OCI-LY3 (cell line): ENCODE data around the gene WDR31.

Source experiments
- EZH2phosphoT487 ChIP-seq: fragments of 200-600 bp; shearing (Covaris generic); IDR thresholded peaks from 2 replicates; pipeline ENCODE4 v1.6.1; 2018; ENCODE audit warnings: antibody characterized with exemption, mixed run types, low read depth
- TF ChIP-seq, protein P1 (sequence below): fragments of 200-600, 300-600 bp; sonication (generic); IDR thresholded peaks from 2 replicates; pipeline ENCODE4 v1.5.1; 2014; ENCODE audit warnings: antibody characterized with exemption, low read length, low read depth

DNA sequence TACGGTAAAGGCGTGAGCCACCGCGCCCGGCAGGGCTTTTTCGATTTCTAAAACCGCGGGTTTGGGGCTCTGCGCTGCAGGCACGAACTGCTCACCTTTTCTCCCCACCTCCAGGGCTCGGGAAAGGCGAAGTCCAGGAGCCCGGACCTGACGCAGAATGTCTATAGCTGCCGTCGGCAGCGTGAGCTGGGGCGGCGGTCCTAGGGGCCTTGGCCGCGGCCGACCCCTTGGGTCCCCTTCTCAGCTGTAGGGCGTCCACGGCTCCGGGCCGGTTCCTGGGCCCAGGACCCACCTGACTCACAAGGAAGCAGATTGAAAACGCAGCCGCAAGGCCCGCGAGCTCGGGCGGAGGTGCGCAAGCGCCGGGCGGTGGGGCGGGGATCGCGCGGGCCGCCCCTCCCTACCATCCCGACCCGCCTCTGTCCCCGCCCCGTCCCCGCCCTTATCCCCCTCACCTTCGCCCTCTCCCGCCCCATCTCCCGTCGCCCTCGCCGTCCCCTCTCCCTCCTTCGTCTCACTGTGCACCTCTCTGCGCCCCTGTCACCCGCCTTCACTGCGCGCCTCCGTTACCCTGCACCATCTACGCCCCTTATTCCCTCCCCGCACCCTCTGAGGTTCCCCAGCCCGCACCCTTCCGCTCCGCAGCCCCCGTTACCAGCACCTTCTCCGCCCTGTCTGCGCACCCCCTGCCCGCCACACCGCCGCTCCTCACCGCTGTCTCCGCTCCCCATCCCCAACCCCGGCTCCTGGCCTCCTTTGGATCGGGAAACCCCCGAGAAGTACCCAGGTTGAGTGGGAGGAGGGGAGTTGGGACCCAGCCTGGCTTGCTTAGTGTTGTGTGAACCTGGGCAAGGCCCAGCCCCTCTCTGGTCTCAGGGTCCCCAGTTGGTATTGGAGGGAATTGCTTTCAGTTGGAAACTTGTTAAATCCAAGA lies 36.8 kb upstream of the WDR31 start, which contains the start of gene HDHD3:
- TF ChIP-seq, protein P1, sequence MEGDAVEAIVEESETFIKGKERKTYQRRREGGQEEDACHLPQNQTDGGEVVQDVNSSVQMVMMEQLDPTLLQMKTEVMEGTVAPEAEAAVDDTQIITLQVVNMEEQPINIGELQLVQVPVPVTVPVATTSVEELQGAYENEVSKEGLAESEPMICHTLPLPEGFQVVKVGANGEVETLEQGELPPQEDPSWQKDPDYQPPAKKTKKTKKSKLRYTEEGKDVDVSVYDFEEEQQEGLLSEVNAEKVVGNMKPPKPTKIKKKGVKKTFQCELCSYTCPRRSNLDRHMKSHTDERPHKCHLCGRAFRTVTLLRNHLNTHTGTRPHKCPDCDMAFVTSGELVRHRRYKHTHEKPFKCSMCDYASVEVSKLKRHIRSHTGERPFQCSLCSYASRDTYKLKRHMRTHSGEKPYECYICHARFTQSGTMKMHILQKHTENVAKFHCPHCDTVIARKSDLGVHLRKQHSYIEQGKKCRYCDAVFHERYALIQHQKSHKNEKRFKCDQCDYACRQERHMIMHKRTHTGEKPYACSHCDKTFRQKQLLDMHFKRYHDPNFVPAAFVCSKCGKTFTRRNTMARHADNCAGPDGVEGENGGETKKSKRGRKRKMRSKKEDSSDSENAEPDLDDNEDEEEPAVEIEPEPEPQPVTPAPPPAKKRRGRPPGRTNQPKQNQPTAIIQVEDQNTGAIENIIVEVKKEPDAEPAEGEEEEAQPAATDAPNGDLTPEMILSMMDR: no peak
- no peak for TF ChIP-seq EZH2phosphoT487
